SJSA1 (cell line): ENCODE data around the gene MYO1D. TPM values are rescaled to one million over a fixed set of nuclear protein-coding genes. Genes with fewer than 3 reads are reported as not detected.

Experiments
- DNase-seq, 2 experiments: peaks; one replicate each; pipeline ENCODE4 v3.0.0-alpha.2; 2015 to 2020; ENCODE audit warnings: low spot score in 2 of 2, low read depth in 1 of 2
- H3K27ac ChIP-seq: fragments of 250-450 bp; sonication (Bioruptor Pico); 2 replicates; pipeline ENCODE4 v1.5.1; 2020; ENCODE audit warnings: mild to moderate bottlenecking, moderate library complexity
- H3K27me3 ChIP-seq: fragments of 250-450 bp; sonication (Bioruptor Pico); replicated peaks from 2 replicates; pipeline ENCODE4 v1.5.1; 2020; ENCODE audit warnings: mild to moderate bottlenecking, moderate library complexity
- H3K36me3 ChIP-seq: fragments of 250-450 bp; sonication (Bioruptor Pico); 2 replicates; pipeline ENCODE4 v1.5.1; 2020; ENCODE audit warnings: mild to moderate bottlenecking
- H3K4me1 ChIP-seq: fragments of 250-450 bp; sonication (Bioruptor Pico); replicated peaks from 2 replicates; pipeline ENCODE4 v1.6.1; 2021; ENCODE audit warnings: mild to moderate bottlenecking
- H3K4me3 ChIP-seq: fragments of 250-450 bp; sonication (Bioruptor Pico); 2 replicates; pipeline ENCODE4 v1.5.1; 2020; ENCODE audit warnings: mild to moderate bottlenecking
- H3K9me3 ChIP-seq: fragments of 250-450 bp; sonication (Bioruptor Pico); replicated peaks from 2 replicates; pipeline ENCODE4 v1.5.1; 2020; ENCODE audit warnings: mild to moderate bottlenecking
- total RNA-seq: library from RNA; depleted of rRNA; stranded (reverse); fragments of >200 nt; shearing (Covaris generic); gene quantifications from 2 replicates; pipeline ENCODE4 v1.2.3, GENCODE V29; 2014

The MYO1D gene
- total RNA-seq, 1 experiment from 2014 or later = 1.1 TPM

DNA sequence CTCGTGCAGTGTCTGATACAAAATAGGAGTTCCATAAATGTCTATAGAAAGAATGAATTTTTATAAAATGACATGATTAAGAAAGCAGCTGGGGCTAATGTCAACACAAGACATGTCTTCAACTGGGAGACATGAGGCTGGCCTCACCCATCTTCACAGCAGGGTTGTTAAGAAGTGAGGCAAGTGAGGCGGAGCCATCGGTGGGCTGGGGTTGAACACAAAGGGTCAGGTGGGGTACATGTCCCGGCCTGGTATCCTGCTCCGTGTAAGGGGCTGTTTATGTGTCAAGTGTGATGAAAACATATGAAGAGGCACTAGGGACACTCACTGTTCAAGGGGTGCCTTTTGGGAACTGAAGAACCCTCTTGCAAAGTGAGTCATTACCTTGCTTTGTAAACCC lies 368.0 kb downstream of the MYO1D start:
- H3K4me1 ChIP-seq = peaks cover 22% of the 10 kb centered on the region
- no peak overlapping the region for H3K27ac ChIP-seq
- no peaks in the 10 kb centered on the region for H3K36me3 ChIP-seq
- no peaks in the 10 kb centered on the region; the same call in 1 of the 2 replicates for H3K9me3 ChIP-seq
- H3K27me3 ChIP-seq = no peaks in the 10 kb centered on the region
- DNase-seq = no peak
- H3K4me3 ChIP-seq = no peak overlapping the region

DNA sequence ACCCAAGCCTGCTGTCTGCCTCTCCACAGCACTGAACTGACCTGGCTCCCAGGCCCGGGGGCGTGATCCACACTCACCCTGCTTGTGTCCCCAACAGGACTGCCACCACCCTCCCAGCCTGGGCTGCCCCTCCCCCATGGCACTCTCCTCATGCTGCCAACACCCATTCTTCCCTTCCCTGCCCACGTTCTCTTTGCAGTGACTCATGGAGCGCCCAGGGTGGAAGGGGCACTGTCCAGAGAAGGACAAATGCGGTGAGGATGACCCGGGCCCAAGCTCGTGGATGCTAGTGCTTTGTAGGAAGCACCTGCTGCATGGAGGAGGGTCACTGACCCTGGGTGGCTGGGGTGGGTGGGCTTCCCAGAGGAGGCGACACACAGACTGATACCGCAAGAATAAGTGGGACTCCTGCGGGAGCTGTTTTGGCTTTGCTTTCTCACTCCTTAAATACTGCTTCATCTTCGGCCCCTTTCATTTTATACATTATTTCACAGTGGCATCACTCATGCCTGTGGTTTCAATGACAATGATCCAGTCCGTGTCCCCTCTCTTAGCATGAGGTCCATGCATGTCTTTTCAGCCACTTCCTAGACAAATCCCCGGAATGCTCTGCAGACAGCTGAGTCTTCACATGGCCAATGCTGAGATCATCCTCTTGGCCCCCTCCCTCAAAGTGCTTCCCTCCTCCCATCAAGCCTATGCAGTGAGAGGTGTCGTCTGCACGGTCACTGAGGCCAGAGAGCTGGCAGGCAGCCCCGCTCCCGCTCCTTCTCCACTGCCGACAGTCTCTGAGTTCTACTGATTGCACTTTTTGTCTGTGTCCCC lies 372.5 kb downstream of the MYO1D start:
- Histone ChIP-seq H3K27me3 (no peaks in the 10 kb centered on the region), H3K4me1 (peaks cover 33% of the 10 kb centered on the region), H3K4me3 (no peak overlapping the region), H3K9me3 (no peaks in the 10 kb centered on the region), H3K36me3 (no peaks in the 10 kb centered on the region), H3K27ac (peak overlapping the region; percentile 55)
- peak; percentile 74 to 78 for DNase-seq

DNA sequence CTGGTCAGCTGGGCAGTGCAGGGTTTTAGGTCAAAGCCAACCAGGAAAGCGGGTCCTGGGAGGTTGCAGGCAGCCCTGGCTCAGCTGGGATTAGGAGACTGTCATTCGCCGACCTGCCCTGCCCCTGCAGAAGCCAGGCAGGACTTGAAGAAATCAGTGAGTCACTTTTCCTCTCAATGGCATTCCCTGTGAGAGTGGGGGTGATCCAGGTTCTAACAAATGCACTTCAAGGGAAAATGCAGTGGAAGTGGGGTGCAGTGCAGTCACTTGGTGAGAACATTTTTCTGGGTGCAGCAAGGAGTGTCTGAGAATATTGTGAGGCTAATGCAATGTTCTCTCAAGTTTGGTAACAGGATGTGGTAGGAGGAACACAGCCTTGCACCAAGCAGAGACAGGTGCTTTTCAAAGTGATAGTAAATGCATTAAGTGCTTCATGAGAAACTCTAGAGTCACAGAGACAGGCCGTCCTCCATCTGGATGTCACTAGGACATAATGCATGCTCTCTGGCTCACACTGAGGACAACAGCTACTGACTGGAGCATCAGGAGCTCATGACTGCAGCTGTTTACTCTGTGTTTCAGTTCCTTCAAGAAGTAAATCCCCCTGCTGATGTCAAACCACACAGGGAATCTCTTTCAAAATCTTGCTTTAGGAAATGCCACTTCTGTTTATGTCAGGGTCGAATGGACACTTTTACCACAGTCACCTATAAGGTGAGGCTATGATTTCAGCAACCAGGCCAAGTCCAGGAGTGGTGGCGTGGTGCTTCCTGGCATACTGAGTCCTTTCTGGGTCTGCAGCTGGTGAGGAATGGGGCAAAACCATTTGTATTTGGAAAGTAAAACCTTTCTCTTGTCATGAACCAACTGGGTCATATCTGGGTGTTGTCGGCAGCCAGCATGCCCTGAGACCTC lies 373.4 kb downstream of the MYO1D start:
- Histone ChIP-seq H3K27me3 (no peaks in the 10 kb centered on the region), H3K27ac (peak overlapping the region; percentile 55), H3K9me3 (no peaks in the 10 kb centered on the region), H3K4me3 (no peak overlapping the region), H3K36me3 (no peaks in the 10 kb centered on the region), H3K4me1 (peaks cover 33% of the 10 kb centered on the region)
- DNase-seq = no peak

DNA sequence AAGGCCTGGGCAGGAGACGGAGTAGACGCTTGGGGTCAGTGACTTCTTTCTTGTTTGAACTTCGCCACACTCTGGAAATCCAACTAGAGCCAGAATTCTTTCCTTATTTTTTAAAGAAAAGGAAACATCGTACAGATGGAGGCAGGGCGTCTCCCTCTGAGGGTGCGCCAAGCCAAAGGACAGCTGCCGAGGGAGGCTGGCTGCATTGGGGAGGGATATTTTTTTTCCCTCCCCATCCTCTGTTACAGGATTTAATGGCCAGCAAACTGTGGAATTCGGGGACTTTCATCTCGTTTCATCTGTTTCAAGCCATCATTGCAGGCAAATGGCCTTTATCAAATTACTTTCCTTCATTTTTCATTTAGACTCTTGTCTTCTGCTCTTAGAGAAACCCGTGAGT lies 374.2 kb downstream of the MYO1D start:
- DNase-seq = no peak
- peaks cover 36% of the 10 kb centered on the region for H3K4me1 ChIP-seq

DNA sequence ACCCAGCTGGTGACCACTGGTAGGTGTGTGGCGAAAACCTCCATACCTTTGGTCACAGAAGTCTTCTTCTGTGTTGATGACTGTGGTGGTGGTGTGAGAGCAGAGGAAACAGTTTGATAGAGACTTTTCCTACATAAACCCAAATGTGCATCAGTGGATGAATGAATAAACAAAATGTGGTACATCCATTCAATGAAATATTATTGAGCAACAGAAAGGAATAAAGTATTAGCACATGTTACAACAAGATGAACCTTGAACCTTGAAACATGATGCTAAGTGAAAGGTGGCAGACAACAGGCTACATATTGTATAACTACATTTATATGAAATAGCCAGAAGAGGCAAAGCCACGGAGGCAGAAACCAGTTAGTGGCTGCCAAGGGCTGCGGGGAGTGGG lies 374.9 kb downstream of the MYO1D start:
- H3K4me1 ChIP-seq = peaks cover 43% of the 10 kb centered on the region
- H3K9me3 ChIP-seq = no peaks in the 10 kb centered on the region
- no peak overlapping the region for H3K4me3 ChIP-seq
- H3K36me3 ChIP-seq = no peaks in the 10 kb centered on the region
- no peak overlapping the region for H3K27ac ChIP-seq
- no peak for DNase-seq
- no peaks in the 10 kb centered on the region for H3K27me3 ChIP-seq

More for the DNA sequence above, 374.2 kb downstream of the MYO1D start:
- Histone ChIP-seq H3K27me3 (no peaks in the 10 kb centered on the region), H3K9me3 (no peaks in the 10 kb centered on the region), H3K4me3 (no peak overlapping the region), H3K36me3 (no peaks in the 10 kb centered on the region), H3K27ac (no peak overlapping the region)

DNA sequence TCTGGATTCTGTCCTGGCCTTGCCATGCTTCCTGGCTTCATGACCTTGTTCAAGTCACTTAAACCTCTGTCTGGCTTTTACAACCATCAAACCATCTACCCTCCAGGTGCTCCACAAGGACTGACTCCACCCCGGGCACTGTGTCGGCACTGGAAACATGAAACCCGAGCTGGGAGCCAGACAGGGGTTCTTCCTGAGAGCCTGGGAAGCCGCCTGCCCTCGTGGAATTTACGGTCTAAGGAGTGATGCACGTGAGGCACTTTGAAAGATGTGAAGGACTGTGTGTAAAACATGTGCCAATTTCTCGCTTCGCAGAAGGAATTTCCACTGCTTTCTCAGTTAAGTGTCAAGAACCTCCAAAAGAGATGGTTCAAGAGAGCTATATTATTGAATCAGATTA lies 378.5 kb downstream of the MYO1D start:
- no peak for DNase-seq
- Histone ChIP-seq H3K36me3 (no peaks in the 10 kb centered on the region), H3K4me1 (peaks cover 35% of the 10 kb centered on the region), H3K4me3 (no peak overlapping the region), H3K9me3 (no peaks in the 10 kb centered on the region), H3K27me3 (no peaks in the 10 kb centered on the region), H3K27ac (no peak overlapping the region)

DNA sequence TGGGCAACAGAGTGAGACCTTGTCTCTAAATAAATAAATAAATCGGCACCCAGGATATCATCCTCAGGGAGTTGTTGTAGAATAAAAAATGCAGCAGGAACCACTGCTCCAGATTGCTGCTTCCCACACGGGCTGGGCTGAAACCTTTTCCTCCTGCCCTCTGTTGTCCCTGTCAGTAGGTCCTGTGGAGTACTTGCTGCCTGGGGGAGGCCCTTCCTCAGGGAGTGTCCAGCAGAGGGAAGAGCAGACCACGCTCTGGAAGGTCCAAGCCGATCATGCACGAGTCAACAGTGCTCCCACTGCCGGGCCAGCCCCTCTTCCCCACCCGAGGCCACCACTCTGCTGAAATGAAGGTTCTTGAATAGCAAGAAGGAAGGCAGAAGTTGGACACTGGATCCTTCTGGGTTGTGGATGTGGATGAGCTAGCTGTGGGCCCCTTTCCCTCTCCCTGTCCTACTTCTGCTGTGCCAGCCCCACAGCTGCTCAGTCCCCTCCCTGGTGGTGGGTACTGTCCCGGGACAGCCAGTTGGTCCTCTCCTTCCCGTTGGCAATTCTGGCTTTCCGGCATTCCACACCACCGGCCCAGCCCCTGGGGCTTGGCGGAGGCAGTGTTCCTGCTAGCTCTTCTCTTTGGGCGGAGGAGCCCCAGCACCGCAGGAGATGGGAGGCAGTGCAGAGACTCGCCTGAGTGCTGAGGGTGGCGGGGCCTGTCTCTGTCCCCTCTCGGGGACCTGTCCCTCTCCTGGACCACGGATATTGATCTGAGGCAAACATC lies 379.3 kb downstream of the MYO1D start:
- no peak overlapping the region for H3K4me3 ChIP-seq
- no peaks in the 10 kb centered on the region for H3K27me3 ChIP-seq
- no peaks in the 10 kb centered on the region for H3K36me3 ChIP-seq
- H3K27ac ChIP-seq = peak overlapping the region; percentile 68
- peak; percentile 56 to 60 for DNase-seq
- peaks cover 29% of the 10 kb centered on the region for H3K4me1 ChIP-seq
- no peaks in the 10 kb centered on the region for H3K9me3 ChIP-seq

DNA sequence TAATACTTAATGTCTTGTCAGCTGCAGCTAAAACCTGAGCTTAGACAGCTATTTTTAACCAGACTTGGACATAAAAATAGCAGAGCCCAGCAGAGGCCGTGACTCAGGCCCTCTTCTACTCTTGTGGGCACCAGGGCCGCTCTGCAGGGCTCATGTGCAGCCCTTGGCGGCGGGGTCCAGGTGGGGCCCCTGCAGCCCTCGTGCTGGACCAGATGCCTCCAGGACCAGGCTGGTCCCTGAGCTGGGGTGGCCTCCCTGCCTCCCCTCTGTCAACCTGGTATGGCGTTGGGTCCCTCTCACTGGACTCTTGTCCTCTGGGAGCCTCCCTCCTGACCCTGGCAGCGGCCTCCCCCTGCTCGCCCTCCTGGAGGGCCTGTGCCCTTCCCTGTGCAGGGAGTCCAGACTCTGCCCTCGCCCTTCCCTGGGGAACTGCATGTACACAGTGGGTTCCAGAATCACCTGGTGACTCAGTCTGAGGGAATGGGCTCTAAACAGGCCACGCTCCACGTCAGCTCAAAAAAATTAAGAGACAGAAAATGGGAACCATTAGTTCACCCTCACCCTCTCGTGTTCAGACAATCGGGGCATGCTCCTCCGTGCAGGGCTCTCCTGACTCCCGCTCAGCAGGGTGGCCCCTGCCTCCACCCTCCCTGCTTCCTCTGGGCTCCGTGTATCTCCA lies 380.4 kb downstream of the MYO1D start:
- Histone ChIP-seq H3K36me3 (no peaks in the 10 kb centered on the region), H3K27me3 (no peaks in the 10 kb centered on the region), H3K9me3 (no peaks in the 10 kb centered on the region), H3K4me3 (no peak overlapping the region), H3K27ac (peak overlapping the region; percentile 68), H3K4me1 (peaks cover 29% of the 10 kb centered on the region)
- DNase-seq = peak; percentile 87 to 89

DNA sequence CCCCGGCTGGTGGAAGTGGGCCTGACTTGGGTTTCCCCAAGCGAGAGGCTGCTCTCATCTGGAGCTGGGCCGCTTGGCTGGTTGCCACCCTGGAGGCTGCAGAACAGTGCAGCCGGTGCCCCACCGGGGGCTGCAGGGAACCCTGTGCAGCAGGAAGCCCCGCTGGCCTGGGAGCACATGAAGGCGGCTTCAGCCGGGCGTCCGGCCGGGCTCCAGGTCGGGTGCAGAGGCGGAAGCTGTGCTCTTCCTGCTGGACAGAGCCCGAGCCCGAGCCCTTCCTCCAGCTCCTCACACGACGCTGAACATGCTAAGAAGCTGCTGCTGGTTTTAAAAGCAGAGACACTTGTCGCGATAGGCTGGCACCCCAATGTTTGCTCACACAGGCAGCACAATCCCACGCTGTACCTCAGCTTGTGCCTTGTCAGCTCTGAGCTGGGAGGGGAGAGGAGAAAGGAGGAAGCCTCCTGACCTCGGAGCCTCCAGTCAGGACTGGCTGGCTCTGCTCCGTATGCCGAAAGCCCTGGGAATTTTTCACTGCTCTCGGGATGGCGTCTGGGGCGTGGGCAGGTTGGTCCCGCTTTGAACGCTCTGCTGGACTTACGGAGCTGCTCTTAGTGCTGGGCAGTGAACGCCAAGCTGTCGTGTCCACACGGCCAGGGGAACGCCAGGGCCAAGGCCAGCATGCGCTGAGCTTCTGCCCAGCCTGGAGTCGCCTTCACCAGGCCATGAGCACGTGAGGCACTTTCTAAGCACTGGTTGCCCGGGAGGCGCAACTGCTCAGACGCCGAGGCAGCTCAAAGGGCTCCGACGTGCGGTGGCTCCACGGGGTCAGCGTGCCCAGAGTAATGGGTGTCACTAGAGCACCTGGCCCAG lies 381.3 kb downstream of the MYO1D start:
- Histone ChIP-seq H3K36me3 (no peaks in the 10 kb centered on the region), H3K4me3 (no peak overlapping the region), H3K27ac (peak overlapping the region; percentile 68), H3K4me1 (peaks cover 29% of the 10 kb centered on the region), H3K27me3 (no peaks in the 10 kb centered on the region), H3K9me3 (no peaks in the 10 kb centered on the region)
- no peak for DNase-seq

DNA sequence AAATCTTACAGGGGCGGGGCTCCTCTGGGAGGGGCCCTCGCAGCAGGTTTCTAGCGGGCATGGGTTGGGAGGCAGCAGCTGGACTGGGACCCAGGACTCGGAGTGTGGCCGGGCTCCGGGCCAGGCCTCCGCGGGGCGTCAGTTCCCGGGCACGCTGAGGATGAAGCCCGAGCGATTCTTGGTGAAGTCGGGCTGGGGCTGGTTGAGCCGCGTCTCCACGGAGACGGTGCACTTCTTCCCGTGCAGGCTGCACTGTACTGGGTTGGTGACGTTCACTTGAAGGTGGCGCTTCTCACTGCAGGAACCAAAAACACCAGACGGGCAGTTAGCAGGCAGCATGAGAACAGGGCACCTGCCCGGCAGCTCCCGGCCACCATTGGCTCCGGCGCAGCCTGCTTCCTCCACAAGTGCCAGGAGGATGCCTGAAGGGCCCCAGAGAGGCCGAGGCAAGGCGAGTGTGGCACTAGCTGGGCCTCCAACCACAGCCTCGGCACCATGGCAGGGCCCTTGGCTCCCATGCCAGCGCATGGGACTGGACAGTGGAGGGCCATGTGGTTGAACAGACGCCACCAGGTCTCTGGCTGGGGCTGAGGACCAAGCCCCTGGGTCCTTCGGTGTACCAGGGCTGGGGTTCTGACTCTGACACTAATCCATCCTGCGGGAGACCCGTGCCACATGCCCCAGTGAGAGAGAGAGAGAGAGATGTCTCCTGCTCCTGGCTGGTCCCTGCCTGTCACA lies 382.1 kb downstream of the MYO1D start:
- H3K4me1 ChIP-seq = peaks cover 29% of the 10 kb centered on the region

DNA sequence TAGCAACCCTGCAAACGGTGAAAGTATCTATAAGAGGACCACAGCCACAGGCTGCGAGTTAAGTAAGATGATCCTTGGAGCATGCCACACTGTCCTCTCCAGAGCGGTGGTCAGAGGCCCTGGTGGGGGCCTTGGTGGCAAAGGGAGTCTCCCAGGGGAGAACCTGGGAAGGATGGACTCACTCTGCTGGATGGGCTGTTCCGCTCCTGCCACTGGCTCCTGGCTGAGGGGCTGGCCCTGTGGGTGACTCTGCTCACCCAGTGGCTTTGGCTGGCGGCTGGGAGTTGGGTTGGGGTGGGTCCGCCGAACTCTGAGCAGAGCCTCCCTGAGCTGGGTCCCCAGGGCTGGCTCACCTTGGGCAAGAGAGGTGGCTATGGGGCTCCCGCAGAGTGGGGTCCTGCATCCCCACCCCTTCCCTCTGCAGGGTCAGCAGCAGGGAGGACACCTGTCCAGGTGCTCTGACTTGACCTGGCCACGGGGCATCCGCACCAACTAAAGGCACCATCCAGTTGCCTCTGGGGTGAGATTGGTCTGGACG lies 382.9 kb downstream of the MYO1D start:
- DNase-seq = no peak
- peaks cover 29% of the 10 kb centered on the region for H3K4me1 ChIP-seq
- H3K27me3 ChIP-seq = no peaks in the 10 kb centered on the region
- no peak overlapping the region for H3K27ac ChIP-seq
- no peaks in the 10 kb centered on the region for H3K9me3 ChIP-seq
- no peaks in the 10 kb centered on the region for H3K36me3 ChIP-seq
- H3K4me3 ChIP-seq = no peak overlapping the region

More for the DNA sequence above, 382.1 kb downstream of the MYO1D start:
- DNase-seq = no peak
- H3K9me3 ChIP-seq = no peaks in the 10 kb centered on the region
- H3K36me3 ChIP-seq = no peaks in the 10 kb centered on the region
- no peak overlapping the region for H3K4me3 ChIP-seq
- H3K27ac ChIP-seq = no peak overlapping the region
- no peaks in the 10 kb centered on the region for H3K27me3 ChIP-seq

DNA sequence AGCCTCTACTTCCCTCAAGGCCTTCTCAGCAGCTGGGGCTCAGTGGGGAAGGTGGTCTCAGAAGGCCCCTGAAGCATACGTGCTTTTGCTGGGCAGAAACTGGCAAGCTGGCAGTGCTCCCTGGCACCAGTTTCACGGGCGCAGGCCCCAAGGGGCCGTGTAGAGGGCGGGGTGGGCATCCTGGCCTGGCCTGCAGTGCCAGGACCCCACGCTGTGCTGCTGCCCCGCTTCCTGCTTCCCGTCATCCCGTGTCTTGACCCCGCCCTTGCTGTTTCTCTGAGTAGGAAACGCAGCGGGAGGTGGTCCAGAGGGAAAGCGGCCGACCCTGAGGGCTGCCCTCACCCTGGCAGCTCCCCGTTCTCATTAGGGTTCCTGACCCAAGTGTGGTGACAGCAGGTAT lies 383.4 kb downstream of the MYO1D start:
- no peak overlapping the region for H3K27ac ChIP-seq
- peaks cover 29% of the 10 kb centered on the region for H3K4me1 ChIP-seq
- H3K9me3 ChIP-seq = no peaks in the 10 kb centered on the region
- H3K4me3 ChIP-seq = no peak overlapping the region
- H3K27me3 ChIP-seq = no peaks in the 10 kb centered on the region
- H3K36me3 ChIP-seq = peaks cover 3% of the 10 kb centered on the region
- DNase-seq = no peak
